Panc1 (cell line): Measurements from ENCODE around the gene RHEBL1. TPM values are rescaled to one million over a fixed set of nuclear protein-coding genes. Genes with fewer than 3 reads are reported as not detected.

Experiments
- ATAC-seq: fragments of 200-7000 bp; cut with Tn5 transposase; 2 replicates; pipeline ENCODE4 v1.9.1; 2020; ENCODE audit warnings: mild to moderate bottlenecking, moderate library complexity
- BruUV-seq: library from RNA; stranded (reverse); fragments of 400-500 nt; replicated peaks from 2 replicates; lab custom pipeline; 2021; lab: Mats Ljungman, UMichigan
- CTCF ChIA-PET: fragments of 300-600 bp; sonication (Branson Sonifier 250); formaldehyde crosslinking; loops from one replicate; lab custom pipeline; 2022; ENCODE audit warnings: antibody characterized with exemption; lab: Charles Lee
- POLR2A ChIA-PET: fragments of 300-600 bp; sonication (Branson Sonifier 250); formaldehyde crosslinking; loops from one replicate; lab custom pipeline; 2022; ENCODE audit warnings: antibody characterized with exemption; lab: Charles Lee
- DNase-seq: peaks from one replicate; pipeline ENCODE4 v3.0.0-alpha.2; 2010; ENCODE audit warnings: low read depth, low spot score
- H3K27ac ChIP-seq: 2 replicates; pipeline ENCODE4 v1.5.1; 2011; ENCODE audit warnings: mild to moderate bottlenecking, low read length, inconsistent platforms
- H3K27me3 ChIP-seq: fragments of 200-500 bp; sonication (Bioruptor generic); 2 replicates; pipeline ENCODE4 v1.6.0; 2014; ENCODE audit warnings: low read length, inconsistent platforms; ENCODE audit not compliant: control insufficient read depth, insufficient read depth
- H3K36me3 ChIP-seq: fragments of 200-500 bp; sonication (Bioruptor generic); 2 replicates; pipeline ENCODE4 v1.5.1; 2014; ENCODE audit warnings: inconsistent platforms, mild to moderate bottlenecking, low read length, moderate library complexity; ENCODE audit not compliant: control insufficient read depth, insufficient read depth
- H3K4me1 ChIP-seq: 2 replicates; pipeline ENCODE4 v1.5.1; 2011; ENCODE audit warnings: inconsistent platforms, mild to moderate bottlenecking, low read length, moderate library complexity; ENCODE audit not compliant: control insufficient read depth, insufficient read depth
- H3K4me3 ChIP-seq, 2 experiments: 2 replicates each; pipeline ENCODE4 v1.5.1; 2011 to 2012; ENCODE audit warnings: low read depth in 2 of 2, low read length in 2 of 2, mild to moderate bottlenecking in 2 of 2, inconsistent platforms in 1 of 2, moderate library complexity in 1 of 2
- H3K9me3 ChIP-seq: fragments of 200-500 bp; sonication (Bioruptor generic); 2 replicates; pipeline ENCODE4 v1.5.1; 2014; ENCODE audit warnings: low read depth, mild to moderate bottlenecking, inconsistent platforms, low read length, moderate library complexity; ENCODE audit not compliant: control insufficient read depth, insufficient read depth
- POLR2AphosphoS5 ChIP-seq: IDR thresholded peaks from 2 replicates; pipeline ENCODE4 v1.6.1; 2012; ENCODE audit warnings: mild to moderate bottlenecking, low read depth, low read length, moderate library complexity
- SIN3A ChIP-seq: IDR thresholded peaks from 2 replicates; pipeline ENCODE4 v1.6.1; 2012; ENCODE audit warnings: low read depth, mild to moderate bottlenecking, low read length, moderate library complexity, borderline replicate concordance; ENCODE audit not compliant: insufficient read depth
- TCF7L2 ChIP-seq: IDR thresholded peaks from 2 replicates; pipeline ENCODE4 v1.6.1; 2011; ENCODE audit warnings: mild to moderate bottlenecking, low read depth, low read length, inconsistent platforms
- in situ Hi-C: cut with HindIII; loops from 2 replicates; pipeline ENCODE4 v1.10.0; 2016; ENCODE audit warnings: low sequenced_read_pairs, low pct_unique_long_range_greater_than_20kb
- intact Hi-C: fragments of 100-400 bp; cut with micrococcal nuclease; formaldehyde crosslinking; loops from one replicate; pipeline ENCODE4 v1.10.0; 2022; ENCODE audit not compliant: unreplicated experiment
- total RNA-seq: library from RNA; stranded (reverse); gene quantifications from one replicate; pipeline ENCODE4 v1.2.1, GENCODE V29; 2021; ENCODE audit not compliant: unreplicated experiment
- TF ChIP-seq, protein P1 (sequence below): fragments of 450-650 bp; IDR thresholded peaks from 2 replicates; pipeline ENCODE4 v1.5.1; 2017; ENCODE audit warnings: mild to moderate bottlenecking
- TF ChIP-seq, protein P2 (sequence below), 2 experiments: IDR thresholded peaks; 2 replicates each; pipeline ENCODE4 v1.6.1; 2011 to 2012; ENCODE audit warnings: low read depth in 2 of 2, control low read depth in 1 of 2, low read length in 1 of 2, mild to moderate bottlenecking in 1 of 2, moderate library complexity in 1 of 2; ENCODE audit not compliant: insufficient read depth in 1 of 2

Gene RHEBL1
- total RNA-seq, 1 experiment from 2014 or later: 4.7 TPM

DNA sequence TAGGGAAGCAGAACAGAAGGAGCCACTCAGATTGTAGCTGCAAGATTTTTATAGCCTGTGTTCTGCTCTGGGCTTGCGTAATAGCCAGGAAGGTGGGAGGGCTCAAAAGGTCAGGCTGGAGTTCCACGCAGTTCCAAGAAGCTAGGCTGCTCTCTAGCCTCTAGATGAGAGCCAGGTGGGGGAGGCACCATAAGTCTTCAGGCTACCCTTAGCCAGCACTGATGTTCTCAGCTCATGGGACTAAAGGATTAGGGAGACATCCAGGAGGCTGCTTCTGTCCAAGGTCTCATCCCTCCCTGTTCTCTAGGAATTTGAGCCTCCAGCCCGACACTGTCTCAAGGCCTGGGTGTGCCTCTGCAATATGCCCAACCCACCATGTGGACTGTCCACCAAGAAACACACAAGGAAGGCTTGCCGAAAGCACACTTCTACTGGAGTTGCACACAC lies 39.2 kb upstream of the RHEBL1 start:
- CTCF ChIA-PET: no interaction called here
- Histone ChIP-seq H3K27me3 (no peaks in the 10 kb centered on the region), H3K9me3 (no peaks in the 10 kb centered on the region), H3K27ac (peak overlapping the region; percentile 74; the same call in 1 of the 2 replicates), H3K4me1 (peaks cover 14% of the 10 kb centered on the region), H3K4me3 (peak overlapping the region; percentile 92; a peak in 3 of 4 replicates), H3K36me3 (no peaks in the 10 kb centered on the region; the same call in 1 of the 2 replicates)
- POLR2A ChIA-PET: interaction anchor here (0.5 to 0.6 kb wide), 2 partner anchors 31 to 75 kb away, joined by 4 to 6 read pairs; no protein-coding TSS in a partner anchor
- in situ Hi-C loops (no loop called here), intact Hi-C loops (no loop called here)
- TSS peak; percentile 64 for BruUV-seq
- TF ChIP-seq, protein P1, sequence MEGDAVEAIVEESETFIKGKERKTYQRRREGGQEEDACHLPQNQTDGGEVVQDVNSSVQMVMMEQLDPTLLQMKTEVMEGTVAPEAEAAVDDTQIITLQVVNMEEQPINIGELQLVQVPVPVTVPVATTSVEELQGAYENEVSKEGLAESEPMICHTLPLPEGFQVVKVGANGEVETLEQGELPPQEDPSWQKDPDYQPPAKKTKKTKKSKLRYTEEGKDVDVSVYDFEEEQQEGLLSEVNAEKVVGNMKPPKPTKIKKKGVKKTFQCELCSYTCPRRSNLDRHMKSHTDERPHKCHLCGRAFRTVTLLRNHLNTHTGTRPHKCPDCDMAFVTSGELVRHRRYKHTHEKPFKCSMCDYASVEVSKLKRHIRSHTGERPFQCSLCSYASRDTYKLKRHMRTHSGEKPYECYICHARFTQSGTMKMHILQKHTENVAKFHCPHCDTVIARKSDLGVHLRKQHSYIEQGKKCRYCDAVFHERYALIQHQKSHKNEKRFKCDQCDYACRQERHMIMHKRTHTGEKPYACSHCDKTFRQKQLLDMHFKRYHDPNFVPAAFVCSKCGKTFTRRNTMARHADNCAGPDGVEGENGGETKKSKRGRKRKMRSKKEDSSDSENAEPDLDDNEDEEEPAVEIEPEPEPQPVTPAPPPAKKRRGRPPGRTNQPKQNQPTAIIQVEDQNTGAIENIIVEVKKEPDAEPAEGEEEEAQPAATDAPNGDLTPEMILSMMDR: no peak
- TF ChIP-seq POLR2AphosphoS5 (no peak), SIN3A (no peak), TCF7L2 (no peak)
- TF ChIP-seq, protein P2, sequence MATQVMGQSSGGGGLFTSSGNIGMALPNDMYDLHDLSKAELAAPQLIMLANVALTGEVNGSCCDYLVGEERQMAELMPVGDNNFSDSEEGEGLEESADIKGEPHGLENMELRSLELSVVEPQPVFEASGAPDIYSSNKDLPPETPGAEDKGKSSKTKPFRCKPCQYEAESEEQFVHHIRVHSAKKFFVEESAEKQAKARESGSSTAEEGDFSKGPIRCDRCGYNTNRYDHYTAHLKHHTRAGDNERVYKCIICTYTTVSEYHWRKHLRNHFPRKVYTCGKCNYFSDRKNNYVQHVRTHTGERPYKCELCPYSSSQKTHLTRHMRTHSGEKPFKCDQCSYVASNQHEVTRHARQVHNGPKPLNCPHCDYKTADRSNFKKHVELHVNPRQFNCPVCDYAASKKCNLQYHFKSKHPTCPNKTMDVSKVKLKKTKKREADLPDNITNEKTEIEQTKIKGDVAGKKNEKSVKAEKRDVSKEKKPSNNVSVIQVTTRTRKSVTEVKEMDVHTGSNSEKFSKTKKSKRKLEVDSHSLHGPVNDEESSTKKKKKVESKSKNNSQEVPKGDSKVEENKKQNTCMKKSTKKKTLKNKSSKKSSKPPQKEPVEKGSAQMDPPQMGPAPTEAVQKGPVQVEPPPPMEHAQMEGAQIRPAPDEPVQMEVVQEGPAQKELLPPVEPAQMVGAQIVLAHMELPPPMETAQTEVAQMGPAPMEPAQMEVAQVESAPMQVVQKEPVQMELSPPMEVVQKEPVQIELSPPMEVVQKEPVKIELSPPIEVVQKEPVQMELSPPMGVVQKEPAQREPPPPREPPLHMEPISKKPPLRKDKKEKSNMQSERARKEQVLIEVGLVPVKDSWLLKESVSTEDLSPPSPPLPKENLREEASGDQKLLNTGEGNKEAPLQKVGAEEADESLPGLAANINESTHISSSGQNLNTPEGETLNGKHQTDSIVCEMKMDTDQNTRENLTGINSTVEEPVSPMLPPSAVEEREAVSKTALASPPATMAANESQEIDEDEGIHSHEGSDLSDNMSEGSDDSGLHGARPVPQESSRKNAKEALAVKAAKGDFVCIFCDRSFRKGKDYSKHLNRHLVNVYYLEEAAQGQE (IDR thresholded peaks at IDR 0.05; ENCODE audit: insufficient read depth in 1 of 2, low read depth in 2 of 2, low read length in 1 of 2): no peak
- DNase-seq (no peak), ATAC-seq (no peak)

DNA sequence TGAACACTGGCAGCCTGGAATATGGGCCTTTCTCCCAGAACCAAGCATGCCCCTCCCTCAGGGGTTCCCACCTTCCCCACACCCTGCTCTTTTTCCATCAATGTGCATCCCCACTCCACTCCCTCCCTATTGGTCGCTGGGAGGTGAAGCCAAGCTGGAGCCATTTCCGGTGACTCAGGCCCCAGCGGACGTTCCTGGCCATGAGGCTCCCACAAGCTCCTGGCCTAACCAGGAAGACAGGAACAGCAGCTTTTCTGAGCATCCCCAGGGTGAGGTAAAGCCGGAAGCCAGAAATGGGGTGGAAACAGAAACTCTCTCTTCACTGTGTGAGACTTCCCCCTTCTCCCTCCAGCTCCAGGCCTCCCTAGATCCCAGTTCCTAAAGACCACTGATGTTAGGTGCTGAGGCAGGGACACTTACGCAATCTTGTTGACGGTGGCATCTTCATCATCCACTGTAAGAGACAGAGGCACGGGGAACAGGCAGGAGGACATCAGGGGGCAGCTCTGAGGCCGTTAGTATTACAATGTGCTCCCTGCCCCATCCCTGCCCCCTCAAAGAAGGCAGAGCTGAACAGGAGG lies 35.8 kb upstream of the RHEBL1 start:
- peaks cover 10% of the 10 kb centered on the region for H3K4me1 ChIP-seq
- H3K27ac ChIP-seq: no peak overlapping the region
- H3K4me3 ChIP-seq: no peak overlapping the region
- no peaks in the 10 kb centered on the region for H3K27me3 ChIP-seq
- no peaks in the 10 kb centered on the region; the same call in 1 of the 2 replicates for H3K36me3 ChIP-seq
- TF ChIP-seq POLR2AphosphoS5 (no peak), SIN3A (no peak), TCF7L2 (no peak)
- TF ChIP-seq, protein P2 (IDR thresholded peaks at IDR 0.05; ENCODE audit: insufficient read depth in 1 of 2, low read depth in 2 of 2, low read length in 1 of 2): no peak
- no TSS peak for BruUV-seq
- ATAC-seq (no peak), DNase-seq (no peak)
- POLR2A ChIA-PET: no interaction called here
- in situ Hi-C loops: no loop called here
- CTCF ChIA-PET: no interaction called here
- intact Hi-C loops: no loop called here
- no peaks in the 10 kb centered on the region for H3K9me3 ChIP-seq
